Measurements from ENCODE around the gene NFKBIB.

DNA sequence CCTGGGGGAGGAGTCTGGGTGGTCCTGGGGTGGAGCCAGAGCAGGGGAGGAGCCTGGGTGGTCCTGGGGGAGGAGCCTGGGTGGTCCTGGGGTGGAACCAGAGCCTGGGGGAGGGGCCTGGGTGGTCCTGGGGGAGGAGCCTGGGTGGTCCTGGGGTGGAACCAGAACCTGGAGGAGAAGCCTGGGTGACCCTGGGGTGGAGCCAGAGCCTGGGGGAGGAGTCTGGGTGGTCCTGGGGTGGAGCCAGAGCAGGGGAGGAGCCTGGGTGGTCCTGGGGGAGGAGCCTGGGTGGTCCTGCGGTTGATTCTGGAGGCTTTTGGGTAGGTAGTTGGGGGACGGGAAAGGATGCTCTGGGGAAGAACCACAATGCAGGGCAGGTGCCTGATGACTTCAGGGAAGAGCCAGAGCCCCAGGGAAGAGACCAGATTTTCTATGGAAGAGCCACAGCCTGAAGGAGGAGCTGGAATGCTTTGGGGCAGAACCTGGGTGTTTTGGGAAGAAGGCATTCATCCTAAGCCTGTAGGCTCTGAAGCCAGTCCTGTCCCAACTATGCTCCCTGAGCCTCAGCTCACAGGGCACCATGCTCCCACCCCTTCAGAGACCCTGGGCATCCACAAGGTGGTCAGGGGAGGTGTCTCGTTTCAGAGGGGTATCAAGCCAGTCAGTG, 45.9 kb downstream of the NFKBIB start:
- TF ChIP-seq, protein P1, sequence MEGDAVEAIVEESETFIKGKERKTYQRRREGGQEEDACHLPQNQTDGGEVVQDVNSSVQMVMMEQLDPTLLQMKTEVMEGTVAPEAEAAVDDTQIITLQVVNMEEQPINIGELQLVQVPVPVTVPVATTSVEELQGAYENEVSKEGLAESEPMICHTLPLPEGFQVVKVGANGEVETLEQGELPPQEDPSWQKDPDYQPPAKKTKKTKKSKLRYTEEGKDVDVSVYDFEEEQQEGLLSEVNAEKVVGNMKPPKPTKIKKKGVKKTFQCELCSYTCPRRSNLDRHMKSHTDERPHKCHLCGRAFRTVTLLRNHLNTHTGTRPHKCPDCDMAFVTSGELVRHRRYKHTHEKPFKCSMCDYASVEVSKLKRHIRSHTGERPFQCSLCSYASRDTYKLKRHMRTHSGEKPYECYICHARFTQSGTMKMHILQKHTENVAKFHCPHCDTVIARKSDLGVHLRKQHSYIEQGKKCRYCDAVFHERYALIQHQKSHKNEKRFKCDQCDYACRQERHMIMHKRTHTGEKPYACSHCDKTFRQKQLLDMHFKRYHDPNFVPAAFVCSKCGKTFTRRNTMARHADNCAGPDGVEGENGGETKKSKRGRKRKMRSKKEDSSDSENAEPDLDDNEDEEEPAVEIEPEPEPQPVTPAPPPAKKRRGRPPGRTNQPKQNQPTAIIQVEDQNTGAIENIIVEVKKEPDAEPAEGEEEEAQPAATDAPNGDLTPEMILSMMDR (IDR thresholded peaks at IDR 0.05; ENCODE audit: poor library complexity, severe bottlenecking), result no peak
- TF ChIP-seq EZH2 (IDR thresholded peaks at IDR 0.05; ENCODE audit: borderline replicate concordance, insufficient read depth, low read length, poor library complexity, severe bottlenecking), result no peak
- no peak for TF ChIP-seq POLR2AphosphoS5 (IDR thresholded peaks at IDR 0.05)
- no peak for TF ChIP-seq EP300 (conservative IDR thresholded peaks at IDR 0.05; ENCODE audit: poor library complexity, severe bottlenecking)
- no peak for TF ChIP-seq REST (IDR thresholded peaks at IDR 0.05; ENCODE audit: borderline replicate concordance)
- no peak for TF ChIP-seq TAF1 (IDR thresholded peaks at IDR 0.05; ENCODE audit: low read depth)
- no peak for TF ChIP-seq MXI1 (conservative IDR thresholded peaks at IDR 0.05; ENCODE audit: poor library complexity, severe bottlenecking)
- no peak for TF ChIP-seq SMC3 (conservative IDR thresholded peaks at IDR 0.05; ENCODE audit: poor library complexity)
- no peak for TF ChIP-seq RAD21 (conservative IDR thresholded peaks at IDR 0.05)
